ENCODE data around the gene OR1L8. TPM values are rescaled to one million over a fixed set of nuclear protein-coding genes. Genes with fewer than 3 reads are reported as not detected.

Gene OR1L8
- polyA plus RNA-seq, 1 donor from 2014 or later = 0.73 TPM

DNA sequence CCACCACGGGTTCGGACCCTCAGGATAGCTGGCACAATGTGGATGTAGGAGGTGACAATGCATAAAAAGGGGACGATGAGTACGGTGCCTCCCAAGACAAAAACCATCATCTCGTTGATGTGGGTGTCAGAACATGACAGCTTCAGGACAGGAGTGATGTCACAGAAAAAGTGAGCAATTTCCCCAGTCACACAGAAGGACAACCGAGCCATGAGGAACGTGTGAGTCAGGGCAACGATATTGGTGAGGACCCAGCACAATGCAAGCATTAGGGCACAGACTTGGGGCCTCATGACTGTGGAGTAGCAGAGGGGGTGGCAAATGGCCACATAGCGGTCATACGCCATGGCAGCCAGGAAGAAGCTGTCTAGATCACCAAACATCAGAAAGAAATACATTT lies 56.6 kb downstream of the OR1L8 start:
- TF ChIP-seq EP300 (conservative IDR thresholded peaks at IDR 0.05; ENCODE audit: poor library complexity, severe bottlenecking) = no peak
- TF ChIP-seq CTCF (IDR thresholded peaks at IDR 0.05; ENCODE audit: poor library complexity, severe bottlenecking) = no peak
- no peak for TF ChIP-seq RAD21 (conservative IDR thresholded peaks at IDR 0.05)
- no peak for TF ChIP-seq EZH2 (IDR thresholded peaks at IDR 0.05; ENCODE audit: borderline replicate concordance, insufficient read depth, low read length, poor library complexity, severe bottlenecking)
- TF ChIP-seq MXI1 (conservative IDR thresholded peaks at IDR 0.05; ENCODE audit: poor library complexity, severe bottlenecking) = no peak
- TF ChIP-seq POLR2AphosphoS5 (IDR thresholded peaks at IDR 0.05) = no peak
- TF ChIP-seq REST (IDR thresholded peaks at IDR 0.05; ENCODE audit: borderline replicate concordance) = no peak
- no peak for TF ChIP-seq TAF1 (IDR thresholded peaks at IDR 0.05; ENCODE audit: low read depth)
- TF ChIP-seq SMC3 (conservative IDR thresholded peaks at IDR 0.05; ENCODE audit: poor library complexity) = no peak
- H3F3A ChIP-seq (ENCODE audit: insufficient read depth, low read length, poor library complexity, severe bottlenecking) = no peaks in the 10 kb centered on the region
- no peaks in the 10 kb centered on the region for H3K36me3 ChIP-seq (ENCODE audit: insufficient read depth, low read length)
- no peak overlapping the region for H3K27ac ChIP-seq (ENCODE audit: low read length)
- no peaks in the 10 kb centered on the region for H3K9me2 ChIP-seq (ENCODE audit: insufficient read depth, low read length)
- H2AFZ ChIP-seq (ENCODE audit: low read depth, low read length) = no peak overlapping the region
- no peak overlapping the region for H3K4me3 ChIP-seq (ENCODE audit: low read length)
- no peaks in the 10 kb centered on the region for H3K27me3 ChIP-seq (ENCODE audit: insufficient read depth, low read depth, low read length)
- no peak overlapping the region for H3K4me2 ChIP-seq (ENCODE audit: low read length)
- no peaks in the 10 kb centered on the region for H3K79me2 ChIP-seq (replicated peaks; ENCODE audit: insufficient read depth, low read length)
- H4K20me1 ChIP-seq (ENCODE audit: insufficient read depth) = no peaks in the 10 kb centered on the region
- no peak overlapping the region for H3K9ac ChIP-seq (ENCODE audit: low read length)
- peaks cover 3% of the 10 kb centered on the region for H3K9me3 ChIP-seq (ENCODE audit: low read length)

- Histone ChIP-seq H3K27ac (ENCODE audit: low read length) (no peak overlapping the region), H3K27me3 (ENCODE audit: insufficient read depth, low read depth, low read length) (no peaks in the 10 kb centered on the region), H3F3A (ENCODE audit: insufficient read depth, low read length, poor library complexity, severe bottlenecking) (no peaks in the 10 kb centered on the region), H3K36me3 (ENCODE audit: insufficient read depth, low read length) (no peaks in the 10 kb centered on the region), H3K9me2 (ENCODE audit: insufficient read depth, low read length) (no peaks in the 10 kb centered on the region), H3K4me3 (ENCODE audit: low read length) (no peak overlapping the region), H3K9ac (ENCODE audit: low read length) (no peak overlapping the region), H3K79me2 (replicated peaks; ENCODE audit: insufficient read depth, low read length) (no peaks in the 10 kb centered on the region), H3K9me3 (ENCODE audit: low read length) (no peaks in the 10 kb centered on the region), H3K4me2 (ENCODE audit: low read length) (no peak overlapping the region), H2AFZ (ENCODE audit: low read depth, low read length) (no peak overlapping the region), H4K20me1 (ENCODE audit: insufficient read depth) (no peaks in the 10 kb centered on the region)
- no peak for TF ChIP-seq CTCF (IDR thresholded peaks at IDR 0.05; ENCODE audit: poor library complexity, severe bottlenecking)
Observed at GRCh38 chr9:122519376-122519775, 63.8 kb downstream of the OR1L8 start.

Data from neural cell (in vitro differentiated cells).